Measurements from ENCODE around the gene AP3M1.

AP3M1 gene

GRCh38 chr10:74163319-74164068 lies 12.9 kb upstream of the AP3M1 start:
- in situ Hi-C loops (cut with MboI; ENCODE audit: low sequenced_read_pairs, unreplicated experiment), result no loop called here
- no peak for DNase-seq (ENCODE audit: low spot score)
- TF ChIP-seq CTCF (IDR thresholded peaks at IDR 0.05; ENCODE audit: borderline replicate concordance, control extremely low read depth, extremely low read depth, insufficient read depth, missing control alignments), result no peak

DNA sequence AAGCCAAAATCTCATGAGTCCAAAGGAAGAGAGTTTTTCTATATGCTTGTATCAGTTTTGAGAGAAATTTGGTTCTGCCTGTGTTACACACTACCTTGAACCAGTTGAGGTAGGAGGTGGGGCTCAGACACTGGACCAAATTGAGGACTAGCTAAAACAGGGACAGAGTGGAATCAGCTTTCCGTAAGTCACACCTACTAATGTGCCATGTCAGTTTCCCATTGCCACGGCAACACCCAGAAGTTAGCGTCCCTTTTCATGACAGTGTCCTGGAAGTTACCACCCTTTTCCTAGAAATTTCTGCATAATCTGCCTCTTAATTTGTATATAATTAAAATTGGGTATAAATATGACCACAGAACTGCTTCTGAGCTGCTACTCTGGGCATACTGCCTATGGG lies 9.4 kb upstream of the AP3M1 start:
- in situ Hi-C loops (cut with MboI; ENCODE audit: low sequenced_read_pairs, unreplicated experiment), result no loop called here

GRCh38 chr10:74156919-74157289 lies 6.3 kb upstream of the AP3M1 start:
- in situ Hi-C loops (cut with MboI; ENCODE audit: low sequenced_read_pairs, unreplicated experiment), result no loop called here
- no peak for DNase-seq (ENCODE audit: low spot score)
- TF ChIP-seq CTCF (IDR thresholded peaks at IDR 0.05; ENCODE audit: borderline replicate concordance, control extremely low read depth, extremely low read depth, insufficient read depth, missing control alignments), result no peak

More for the DNA sequence above, 9.4 kb upstream of the AP3M1 start:
- DNase-seq (ENCODE audit: low spot score), result no peak
- TF ChIP-seq CTCF (IDR thresholded peaks at IDR 0.05; ENCODE audit: borderline replicate concordance, control extremely low read depth, extremely low read depth, insufficient read depth, missing control alignments), result no peak

GRCh38 chr10:74153676-74154075 lies 3.0 kb upstream of the AP3M1 start:
- in situ Hi-C loops (cut with MboI; ENCODE audit: low sequenced_read_pairs, unreplicated experiment), result no loop called here
- DNase-seq (ENCODE audit: low spot score), result no peak
- TF ChIP-seq CTCF (IDR thresholded peaks at IDR 0.05; ENCODE audit: borderline replicate concordance, control extremely low read depth, extremely low read depth, insufficient read depth, missing control alignments), result no peak

GRCh38 chr10:74153123-74153522 lies 2.5 kb upstream of the AP3M1 start:
- no peak for TF ChIP-seq CTCF (IDR thresholded peaks at IDR 0.05; ENCODE audit: borderline replicate concordance, control extremely low read depth, extremely low read depth, insufficient read depth, missing control alignments)
- in situ Hi-C loops (cut with MboI; ENCODE audit: low sequenced_read_pairs, unreplicated experiment), result no loop called here
- DNase-seq (ENCODE audit: low spot score), result no peak

- in situ Hi-C loops (cut with MboI; ENCODE audit: low sequenced_read_pairs, unreplicated experiment), result no loop called here
- DNase-seq (ENCODE audit: low spot score), result no peak
- TF ChIP-seq CTCF (IDR thresholded peaks at IDR 0.05; ENCODE audit: borderline replicate concordance, control extremely low read depth, extremely low read depth, insufficient read depth, missing control alignments), result no peak
Measured at GRCh38 chr10:74151879-74152722, 1.5 kb upstream of the AP3M1 start.

All from GM13976 (cell line).